RPMI7951 (cell line): ENCODE results near the gene JAG2. TPM values are rescaled to one million over a fixed set of nuclear protein-coding genes. Genes with fewer than 3 reads are reported as not detected.
A peak's percentile ranks its signal among the peaks of the same experiment; 100 is the strongest.

Experiments
- DNase-seq: peaks from one replicate; pipeline ENCODE4 v3.0.0-alpha.2; 2012; ENCODE audit warnings: low read depth
- total RNA-seq: library from RNA; depleted of rRNA; stranded (reverse); fragments of >200 nt; shearing (Covaris generic); gene quantifications from 2 replicates; pipeline ENCODE4 v1.2.3, GENCODE V29; 2014; rRNA removed

The JAG2 gene
- total RNA-seq, result not detected in 2 replicates

GRCh38 chr14:105168496-105168978 lies at the start of gene JAG2:
TSS of gene JAG2 (minus strand) at chr14:105168776. CDS start at chr14:105168420, 356 bp downstream.
- DNase-seq, result no peak

DNA sequence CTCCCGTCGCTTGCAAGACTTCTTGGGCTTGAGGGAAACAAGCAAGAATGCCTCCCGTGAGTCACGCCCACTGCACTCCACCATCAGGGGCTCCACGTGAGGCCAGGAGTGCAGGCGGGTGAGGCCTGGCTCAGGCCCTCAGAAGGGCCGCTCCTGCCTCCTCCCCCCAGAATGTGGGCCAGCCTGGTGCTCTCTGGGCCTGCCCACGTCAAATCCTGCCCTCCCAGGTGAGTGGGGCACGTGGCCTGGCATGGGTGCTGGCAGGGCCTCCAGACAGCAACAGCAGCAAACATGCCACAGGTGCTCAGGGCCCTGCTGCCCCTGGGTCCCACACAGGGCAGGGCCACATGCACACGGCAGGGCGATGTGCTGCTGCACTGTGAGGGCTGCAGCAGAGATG lies 49.2 kb upstream of the JAG2 start:
- DNase-seq, result no peak

DNA sequence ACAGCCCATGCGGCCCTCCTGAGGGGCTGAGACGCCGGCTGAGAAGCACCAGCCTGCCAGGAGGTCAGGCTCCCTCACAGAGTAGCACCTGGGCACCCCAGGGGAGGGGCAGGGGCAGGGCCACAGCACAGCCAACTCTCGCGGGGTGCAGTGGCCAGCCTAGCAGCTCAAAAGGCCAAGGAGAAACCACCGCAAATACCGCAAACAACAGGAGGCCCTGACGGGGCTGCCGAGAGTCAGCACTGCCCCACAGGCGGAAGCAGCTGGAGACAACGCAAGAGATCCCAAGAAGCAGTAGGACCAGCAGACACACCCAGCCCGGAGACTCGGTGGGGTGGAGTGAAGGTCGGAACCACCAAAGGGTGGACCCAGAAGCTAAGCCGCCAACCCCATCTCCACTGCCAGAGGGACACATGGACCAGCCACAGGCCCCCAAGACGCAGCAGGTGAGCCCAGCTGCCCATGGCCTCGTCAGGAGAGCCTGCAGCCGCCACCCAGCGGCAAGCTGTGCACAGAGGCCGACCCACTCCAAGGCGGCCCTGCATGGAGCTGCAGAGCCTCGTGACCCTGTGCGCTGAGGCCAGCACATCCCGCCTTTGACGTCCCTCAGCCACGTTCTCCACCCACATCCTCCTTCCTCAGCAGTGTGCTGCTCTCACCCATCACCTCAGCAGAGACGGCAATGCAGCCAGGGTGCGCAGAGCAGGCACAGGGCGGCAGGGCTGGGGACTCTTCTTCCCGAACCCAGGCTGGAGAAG lies 48.1 kb upstream of the JAG2 start:
- DNase-seq, result no peak

- DNase-seq, result no peak
Measured at GRCh38 chr14:105215602-105216001, 47.0 kb upstream of the JAG2 start.

- DNase-seq, result no peak
Measured at GRCh38 chr14:105214324-105214915, 45.8 kb upstream of the JAG2 start.

GRCh38 chr14:105213361-105213760 lies 44.8 kb upstream of the JAG2 start:
- DNase-seq, result no peak

DNA sequence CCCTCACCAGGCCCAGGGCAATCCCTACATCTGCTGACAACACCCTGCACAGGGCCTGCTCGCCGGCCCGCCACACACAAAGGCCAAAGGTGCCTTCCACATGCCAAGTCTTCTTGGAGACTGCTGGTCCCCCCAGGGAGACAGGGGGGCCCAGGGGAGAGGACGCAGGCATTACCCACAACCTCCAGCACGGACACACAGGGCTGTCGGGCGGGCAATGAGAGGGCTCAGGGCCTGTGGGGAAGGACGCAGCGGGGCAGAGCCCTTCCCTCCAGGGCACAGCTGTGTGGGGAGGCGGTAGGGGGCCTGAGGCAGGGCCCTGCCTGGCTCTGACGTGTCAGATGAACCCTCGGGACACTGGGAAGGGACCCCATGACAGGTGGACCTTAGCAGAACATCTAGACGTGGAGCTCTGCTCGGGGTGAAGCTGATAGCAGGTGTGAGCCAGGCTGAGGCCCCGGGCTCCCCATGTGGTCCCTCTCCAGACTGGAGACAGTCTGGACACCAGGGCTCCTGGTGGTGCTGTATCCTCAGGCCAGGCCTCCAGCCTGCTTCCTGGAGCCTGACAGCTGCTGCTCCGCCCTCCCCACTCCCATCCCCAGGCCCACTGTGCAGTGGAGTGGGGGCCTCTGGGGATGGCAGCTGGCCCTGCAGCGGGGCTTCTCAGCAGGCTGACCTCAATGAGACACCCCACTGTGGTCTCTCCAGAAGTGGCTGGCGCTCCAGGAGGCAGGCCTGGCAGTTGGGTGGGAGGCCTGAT lies 44.1 kb upstream of the JAG2 start:
- DNase-seq, result no peak

DNA sequence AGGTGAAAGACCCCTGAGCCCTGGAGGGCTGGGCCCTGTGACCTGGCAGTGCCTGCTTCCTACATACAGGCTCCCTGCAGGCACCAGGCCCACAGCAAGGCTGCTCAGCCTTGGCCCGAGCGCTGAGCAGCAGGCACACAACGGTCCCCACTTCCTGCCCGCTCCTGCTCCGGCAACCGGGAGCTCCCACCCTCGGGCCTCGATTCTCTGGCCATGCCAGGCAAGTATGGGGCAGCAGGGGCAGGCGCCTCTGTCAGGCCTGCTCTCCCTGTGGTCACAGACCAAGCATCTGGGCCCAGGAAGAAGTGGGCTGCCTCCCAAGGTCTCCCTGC lies 43.1 kb upstream of the JAG2 start:
- no peak for DNase-seq

DNA sequence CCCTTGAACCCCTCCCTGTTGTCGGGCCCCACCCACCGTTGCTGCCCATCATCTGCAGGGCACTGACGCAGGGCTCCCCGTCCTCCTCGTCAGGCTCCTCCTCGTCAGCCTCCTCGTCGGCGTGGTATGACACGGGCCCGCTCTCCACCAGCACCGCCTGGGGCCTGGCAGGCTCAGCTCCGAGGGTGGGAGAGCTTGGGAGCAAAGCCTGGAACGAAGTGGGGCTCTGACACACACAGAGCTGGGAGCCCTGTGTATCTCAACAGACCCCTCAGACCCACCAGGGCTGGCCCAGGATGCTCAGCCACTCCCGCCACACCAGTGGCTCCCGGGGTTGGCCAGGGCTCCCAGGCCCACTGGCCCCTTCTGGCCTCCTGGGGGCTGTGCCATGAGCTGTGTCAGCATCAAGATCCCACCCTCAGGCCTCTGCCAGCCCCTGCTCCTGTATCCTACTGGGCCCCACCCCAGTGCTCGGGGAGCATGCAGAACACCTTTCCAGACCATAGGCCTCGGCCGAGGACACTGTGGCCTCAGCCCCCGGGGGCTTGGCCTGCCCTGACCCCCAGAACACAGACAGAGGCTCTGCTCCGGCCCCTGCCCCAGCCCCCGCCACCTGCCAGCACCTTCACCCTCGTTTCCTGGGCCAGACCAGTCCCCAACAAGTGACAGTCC lies 42.6 kb upstream of the JAG2 start:
- DNase-seq, result no peak

DNA sequence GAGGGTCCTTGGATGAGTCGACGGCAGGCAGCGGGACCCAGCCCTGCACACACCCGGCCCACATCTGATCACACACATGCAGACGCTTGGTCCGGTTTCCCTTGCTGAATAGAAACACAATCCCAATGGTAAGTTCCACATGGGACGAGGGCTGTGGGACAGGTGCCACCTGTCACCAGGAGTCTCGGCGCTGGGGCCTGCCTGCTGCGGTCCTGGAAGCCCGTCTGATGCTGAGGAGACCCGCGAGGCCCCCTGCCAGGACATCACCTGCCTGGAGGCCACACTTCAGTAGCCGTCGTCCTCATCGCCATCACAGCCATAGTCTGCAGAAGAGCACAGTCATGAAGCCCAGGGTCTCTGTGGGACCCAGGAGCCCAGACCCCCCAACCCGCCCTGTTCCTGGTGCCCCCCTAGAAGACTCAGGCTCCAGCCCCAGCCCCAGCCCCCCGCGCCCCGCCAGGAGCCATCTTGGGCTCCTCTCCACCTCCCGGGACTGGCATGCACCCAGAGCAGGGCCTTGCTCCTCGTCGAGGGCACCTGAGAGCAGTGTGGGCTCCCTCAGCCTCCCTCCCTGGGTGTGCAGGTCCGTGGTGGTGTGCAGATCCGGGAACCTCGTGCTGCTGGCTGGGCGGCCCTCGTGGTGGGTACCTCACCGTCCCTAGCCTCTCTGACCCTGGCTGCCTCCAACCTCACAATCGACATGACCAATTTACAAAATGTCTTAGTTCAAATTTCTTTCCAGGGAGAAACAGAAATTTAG lies 41.9 kb upstream of the JAG2 start:
- no peak for DNase-seq

GRCh38 chr14:105209646-105210045 lies 41.1 kb upstream of the JAG2 start:
- no peak for DNase-seq

- DNase-seq, result no peak
Measured at GRCh38 chr14:105209091-105209490, 40.5 kb upstream of the JAG2 start.

DNA sequence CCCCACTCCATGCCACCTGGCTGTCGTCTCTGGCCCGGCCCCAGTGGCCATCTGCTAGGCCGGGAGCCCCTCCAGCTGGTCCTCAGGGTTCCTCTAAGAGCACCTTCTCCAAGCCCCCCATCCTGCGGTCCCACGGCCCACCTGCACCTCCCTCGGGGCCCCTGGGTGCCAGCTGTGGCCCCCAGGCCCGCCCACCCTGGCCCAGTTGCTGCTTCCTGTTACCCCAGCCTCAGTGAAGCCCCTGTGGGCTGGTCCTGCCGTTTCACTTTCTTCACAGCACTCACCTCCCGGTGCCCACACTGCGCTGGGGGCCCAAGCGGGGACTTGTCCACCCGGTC lies 40.1 kb upstream of the JAG2 start:
- no peak for DNase-seq

DNA sequence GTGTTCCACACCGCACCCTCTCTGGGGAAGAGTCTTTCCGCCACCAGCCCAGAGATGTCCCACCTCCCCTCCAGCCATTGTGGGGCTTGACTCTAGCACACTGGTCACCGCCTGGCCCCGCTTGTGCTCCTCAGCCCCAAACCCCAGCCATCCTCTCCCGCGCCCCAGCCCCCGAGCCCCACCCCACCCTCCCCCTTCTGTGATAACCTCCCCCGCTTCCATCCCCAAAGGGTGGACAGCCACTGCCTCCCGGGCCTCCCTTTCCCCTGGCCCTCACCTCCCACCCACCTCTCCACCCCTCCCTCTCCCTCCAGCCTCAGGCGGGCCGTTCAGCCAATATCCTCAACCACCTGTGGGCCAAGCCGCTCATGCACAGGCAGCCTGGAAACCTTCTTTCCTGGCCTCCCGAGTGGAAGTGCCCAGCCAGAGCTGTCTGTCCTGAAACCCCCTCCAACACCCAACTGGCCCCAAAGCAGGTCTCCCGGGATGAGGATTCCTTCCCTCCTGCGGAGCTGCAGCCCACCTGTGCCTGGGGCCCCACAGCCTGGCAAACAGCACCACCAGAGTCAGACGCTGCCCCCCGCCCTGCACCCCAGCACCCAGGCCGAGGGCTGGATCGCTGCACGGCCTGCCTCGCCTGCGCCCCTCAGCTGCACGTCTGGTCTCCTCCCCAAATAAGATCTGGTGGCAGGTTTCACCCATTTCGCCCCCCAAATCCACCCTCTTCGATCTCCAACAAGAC lies 39.6 kb upstream of the JAG2 start:
- no peak for DNase-seq

GRCh38 chr14:105207460-105207901 lies 38.9 kb upstream of the JAG2 start:
- DNase-seq, result no peak

- DNase-seq, result no peak
Measured at GRCh38 chr14:105206873-105207272, 38.3 kb upstream of the JAG2 start.

DNA sequence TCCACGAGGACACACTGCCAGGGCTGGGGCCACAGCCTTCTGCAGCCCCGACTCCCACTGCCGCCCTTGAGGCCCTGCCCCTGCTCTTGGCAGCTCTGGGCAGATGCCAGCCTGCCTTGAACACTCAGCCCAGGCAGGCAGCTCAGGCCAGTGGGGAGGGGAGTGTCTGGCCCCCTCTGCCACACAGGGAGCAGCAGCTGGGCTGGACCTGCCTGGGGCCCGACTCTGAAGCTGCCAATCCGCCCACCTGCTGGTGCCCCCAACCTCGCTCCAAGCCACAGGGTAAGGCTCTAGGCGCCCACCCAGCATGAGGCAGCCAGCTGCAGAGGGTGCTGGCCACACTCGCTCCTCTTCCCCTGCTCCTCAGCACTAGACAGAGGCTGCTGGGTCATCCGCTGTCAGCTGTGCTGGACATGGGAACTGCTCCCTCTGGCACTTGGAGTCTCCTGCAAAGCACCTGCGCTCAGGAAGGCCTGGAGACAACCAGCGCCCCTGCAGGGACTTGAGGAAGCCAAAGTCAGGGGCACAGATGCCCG lies 37.2 kb upstream of the JAG2 start:
- peak; percentile 17 for DNase-seq

GRCh38 chr14:105204931-105205672 lies 36.5 kb upstream of the JAG2 start:
- DNase-seq, result no peak

DNA sequence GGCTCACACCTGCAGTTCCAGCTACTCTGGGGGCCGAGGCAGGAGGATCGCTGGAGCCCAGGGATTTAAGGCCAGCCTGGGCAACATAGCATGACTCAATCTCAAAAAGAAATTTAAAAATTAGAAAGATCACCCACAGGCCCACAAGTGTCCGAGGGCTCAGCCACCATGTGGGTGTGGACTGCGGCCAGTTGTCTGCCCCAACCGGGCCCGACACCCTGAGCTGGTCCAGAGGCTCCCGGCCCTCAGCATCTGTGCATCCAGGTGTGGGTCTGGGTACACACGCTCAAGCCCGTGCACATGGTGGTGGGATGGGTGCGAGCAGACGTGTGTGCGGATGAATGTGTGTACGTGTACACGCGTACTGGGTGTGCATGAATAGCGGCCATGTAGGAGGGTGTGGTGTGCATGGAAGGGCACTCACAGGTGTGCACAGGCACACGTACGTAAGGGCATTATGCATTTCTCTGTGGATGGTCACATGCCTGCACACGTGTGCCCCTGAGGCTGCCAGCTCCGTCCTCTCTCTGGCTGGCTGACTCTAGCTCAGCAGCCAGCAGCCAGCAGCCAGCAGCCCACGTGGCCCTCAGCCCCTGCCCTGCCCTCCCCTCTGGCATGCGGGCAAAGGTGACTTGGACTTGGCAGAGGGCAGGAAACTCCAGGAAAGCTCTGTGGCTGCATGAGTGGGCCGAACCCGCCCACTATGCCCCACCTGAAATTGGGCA lies 35.8 kb upstream of the JAG2 start:
- DNase-seq, result no peak
